ENCODE measurements around the gene HHIPL2. TPM values are rescaled to one million over a fixed set of nuclear protein-coding genes. Genes with fewer than 3 reads are reported as not detected.

The HHIPL2 gene
- total and polyA plus RNA-seq, 10 of the 15 experiments (the other 5 are each of a cell fraction or from before 2014, with no cell fraction given) = 0.06 to 0.29 (median 0.09) TPM; not detected in 3

DNA sequence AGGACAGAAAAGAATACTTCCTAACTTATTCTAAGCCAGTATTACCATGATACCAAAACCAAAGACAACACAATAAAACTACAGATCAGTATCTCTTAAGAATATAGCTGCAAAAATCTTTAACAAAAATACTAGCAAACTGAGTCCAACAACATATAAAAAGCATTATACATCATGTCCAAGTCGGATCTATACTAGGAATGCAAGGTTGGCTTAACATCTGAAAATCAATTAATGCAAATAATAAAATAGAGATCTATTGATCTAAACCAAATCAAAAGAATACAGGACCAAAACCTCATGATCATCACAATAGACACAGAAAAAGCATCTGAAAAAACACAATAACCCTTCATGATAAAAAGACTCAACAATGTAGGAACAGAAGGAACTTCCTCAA, 22.9 kb upstream of the HHIPL2 start (continued):
- TF ChIP-seq, protein P1, sequence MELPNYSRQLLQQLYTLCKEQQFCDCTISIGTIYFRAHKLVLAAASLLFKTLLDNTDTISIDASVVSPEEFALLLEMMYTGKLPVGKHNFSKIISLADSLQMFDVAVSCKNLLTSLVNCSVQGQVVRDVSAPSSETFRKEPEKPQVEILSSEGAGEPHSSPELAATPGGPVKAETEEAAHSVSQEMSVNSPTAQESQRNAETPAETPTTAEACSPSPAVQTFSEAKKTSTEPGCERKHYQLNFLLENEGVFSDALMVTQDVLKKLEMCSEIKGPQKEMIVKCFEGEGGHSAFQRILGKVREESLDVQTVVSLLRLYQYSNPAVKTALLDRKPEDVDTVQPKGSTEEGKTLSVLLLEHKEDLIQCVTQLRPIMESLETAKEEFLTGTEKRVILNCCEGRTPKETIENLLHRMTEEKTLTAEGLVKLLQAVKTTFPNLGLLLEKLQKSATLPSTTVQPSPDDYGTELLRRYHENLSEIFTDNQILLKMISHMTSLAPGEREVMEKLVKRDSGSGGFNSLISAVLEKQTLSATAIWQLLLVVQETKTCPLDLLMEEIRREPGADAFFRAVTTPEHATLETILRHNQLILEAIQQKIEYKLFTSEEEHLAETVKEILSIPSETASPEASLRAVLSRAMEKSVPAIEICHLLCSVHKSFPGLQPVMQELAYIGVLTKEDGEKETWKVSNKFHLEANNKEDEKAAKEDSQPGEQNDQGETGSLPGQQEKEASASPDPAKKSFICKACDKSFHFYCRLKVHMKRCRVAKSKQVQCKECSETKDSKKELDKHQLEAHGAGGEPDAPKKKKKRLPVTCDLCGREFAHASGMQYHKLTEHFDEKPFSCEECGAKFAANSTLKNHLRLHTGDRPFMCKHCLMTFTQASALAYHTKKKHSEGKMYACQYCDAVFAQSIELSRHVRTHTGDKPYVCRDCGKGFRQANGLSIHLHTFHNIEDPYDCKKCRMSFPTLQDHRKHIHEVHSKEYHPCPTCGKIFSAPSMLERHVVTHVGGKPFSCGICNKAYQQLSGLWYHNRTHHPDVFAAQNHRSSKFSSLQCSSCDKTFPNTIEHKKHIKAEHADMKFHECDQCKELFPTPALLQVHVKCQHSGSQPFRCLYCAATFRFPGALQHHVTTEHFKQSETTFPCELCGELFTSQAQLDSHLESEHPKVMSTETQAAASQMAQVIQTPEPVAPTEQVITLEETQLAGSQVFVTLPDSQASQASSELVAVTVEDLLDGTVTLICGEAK (IDR thresholded peaks at IDR 0.05; ENCODE audit: borderline replicate concordance) = no peak

GRCh38 chr1:222561656-222562055, 13.8 kb upstream of the HHIPL2 start:
- no peak for DNase-seq (ENCODE audit: low read depth, low spot score)
- intact Hi-C loops (cut with micrococcal nuclease; ENCODE audit: unreplicated experiment) (no loop called here), in situ Hi-C loops (cut with MboI) (no loop called here)
- no peak for FAIRE-seq
- H3K9me3 ChIP-seq (replicated peaks; ENCODE audit: control insufficient read depth, insufficient read depth, low read length) = no peaks in the 10 kb centered on the region
- H3K4me3 ChIP-seq = no peak overlapping the region
- H3K27ac ChIP-seq (ENCODE audit: control insufficient read depth, insufficient read depth) = no peak overlapping the region
- no peaks in the 10 kb centered on the region for H4K20me1 ChIP-seq (ENCODE audit: control insufficient read depth, insufficient read depth)
- H3K9ac ChIP-seq (ENCODE audit: control insufficient read depth, insufficient read depth, low read length) = no peak overlapping the region
- H3K4me1 ChIP-seq (ENCODE audit: control insufficient read depth, insufficient read depth, low read length) = no peaks in the 10 kb centered on the region
- ChIA-PET CTCF (interaction anchor here (1.2 kb wide), 1 partner anchor 72 kb away, joined by 3 read pairs; no protein-coding TSS in a partner anchor), POLR2A (no interaction called here), SMC1A (ENCODE audit: uncharacterized antibody, unreplicated experiment) (interaction anchor here (0.7 to 1.3 kb wide), 2 partner anchors 19 to 73 kb away, joined by 3 to 4 read pairs; no protein-coding TSS in a partner anchor), RAD21 (ENCODE audit: unreplicated experiment) (interaction anchor here (0.6 kb wide), 1 partner anchor 19 kb away, joined by 4 read pairs; no protein-coding TSS in a partner anchor)
- TF ChIP-seq POU2F2 (IDR thresholded peaks at IDR 0.05; ENCODE audit: borderline replicate concordance, low read depth, low read length) = no peak
- TF ChIP-seq, protein P2, sequence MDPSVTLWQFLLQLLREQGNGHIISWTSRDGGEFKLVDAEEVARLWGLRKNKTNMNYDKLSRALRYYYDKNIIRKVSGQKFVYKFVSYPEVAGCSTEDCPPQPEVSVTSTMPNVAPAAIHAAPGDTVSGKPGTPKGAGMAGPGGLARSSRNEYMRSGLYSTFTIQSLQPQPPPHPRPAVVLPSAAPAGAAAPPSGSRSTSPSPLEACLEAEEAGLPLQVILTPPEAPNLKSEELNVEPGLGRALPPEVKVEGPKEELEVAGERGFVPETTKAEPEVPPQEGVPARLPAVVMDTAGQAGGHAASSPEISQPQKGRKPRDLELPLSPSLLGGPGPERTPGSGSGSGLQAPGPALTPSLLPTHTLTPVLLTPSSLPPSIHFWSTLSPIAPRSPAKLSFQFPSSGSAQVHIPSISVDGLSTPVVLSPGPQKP (IDR thresholded peaks at IDR 0.05; ENCODE audit: low read depth, low read length) = no peak
- TF ChIP-seq SRF (IDR thresholded peaks at IDR 0.05; ENCODE audit: low read depth in 2 of 2, low read length in 2 of 2) = no peak
- TF ChIP-seq MTA2 (IDR thresholded peaks at IDR 0.05; ENCODE audit: low read depth) = no peak
- TF ChIP-seq CTCF (IDR thresholded peaks at IDR 0.05 in 2 of 3, conservative IDR thresholded peaks at IDR 0.05 in 1 of 3; ENCODE audit: control insufficient read depth in 2 of 3, extremely low read depth in 1 of 3, insufficient read depth in 1 of 3, low read depth in 3 of 3, low read length in 3 of 3) = 0 out of 6 replicates have a peak, but pooled peaks of 2 of the 3 experiments have one; percentile 4 to 6
- H3K79me2 ChIP-seq (ENCODE audit: control insufficient read depth, insufficient read depth, low read length) = no peaks in the 10 kb centered on the region
- H3K27me3 ChIP-seq (replicated peaks in 1 of 2; ENCODE audit: control insufficient read depth in 2 of 2, insufficient read depth in 2 of 2, low read length in 1 of 2) = no peaks in the 10 kb centered on the region
- BruUV-seq (replicated peaks) = no TSS peak
- H3K4me2 ChIP-seq (ENCODE audit: control insufficient read depth, insufficient read depth) = no peak overlapping the region
- ATAC-seq = no peak
- WGBS (ENCODE audit: insufficient coverage, insufficient replicate concordance, low lambda C conversion rate, missing lambda C conversion rate) = 95% methylated on average over 1 of the region's 1 CpG
- no peak overlapping the region for H2AFZ ChIP-seq (ENCODE audit: control insufficient read depth, low read depth, low read length)
- H3K36me3 ChIP-seq (ENCODE audit: control insufficient read depth in 2 of 2, insufficient read depth in 2 of 2, low read length in 1 of 2) = peaks cover 2 to 26% of the 10 kb centered on the region in 2 experiments; a peak in 2 of 4 replicates

Data from GM12878 (cell line).